Tibial artery (tissue), 4 donors: ENCODE results near the gene HTR4.

Source experiments
- DNase-seq, 2 donors: peaks; one replicate each; pipeline ENCODE4 v3.0.0-alpha.2; 2019
- H3K27ac ChIP-seq, 2 donors: fragments of 200-600 bp; sonication (generic) in 1 of 2; 1 replicate in 1 of 2; 2 replicates in 1 of 2; pipeline ENCODE4 v1.5.1; 2018 to 2019; ENCODE audit warnings: mild to moderate bottlenecking in 1 of 2
- H3K27me3 ChIP-seq, 2 donors: fragments of 200-600 bp; sonication (generic) in 1 of 2; one replicate each; pipeline versions ENCODE4 v1.5.1 to v1.6.0; 2016 to 2019
- H3K36me3 ChIP-seq, 3 donors: fragments of 200-600 bp; sonication (generic) in 2 of 3; one replicate each; pipeline ENCODE4 v1.5.1; 2016 to 2019; ENCODE audit warnings: mild to moderate bottlenecking in 2 of 3
- H3K4me1 ChIP-seq, 4 donors: fragments of 200-600 bp; sonication (generic) in 2 of 4; 1 replicate in 3 of 4; 2 replicates in 1 of 4; pipeline ENCODE4 v1.5.1; 2016 to 2019
- H3K4me3 ChIP-seq, 2 donors: fragments of 200-600 bp; sonication (generic) in 1 of 2; 1 replicate in 1 of 2; 2 replicates in 1 of 2; pipeline ENCODE4 v1.5.1; 2018 to 2019; ENCODE audit warnings: mild to moderate bottlenecking in 2 of 2
- H3K9me3 ChIP-seq, 3 donors: fragments of 200-600 bp; sonication (generic) in 1 of 3; one replicate each; pipeline ENCODE4 v1.5.1; 2016 to 2019
- CTCF ChIP-seq, 2 experiments: fragments of 200-600 bp in 1 of 2; fragments of 450-650 bp in 1 of 2; IDR thresholded peaks; one replicate each; pipeline ENCODE4 v1.5.1; 2017 to 2019; ENCODE audit warnings: antibody characterized with exemption in 2 of 2, mild to moderate bottlenecking in 1 of 2, moderate library complexity in 1 of 2
- intact Hi-C: fragments of 100-400 bp; cut with DNase I; formaldehyde crosslinking; loops from one replicate; pipeline ENCODE4 v1.15.0; 2023; ENCODE audit warnings: low total_unique reads

Gene HTR4

GRCh38 chr5:148492351-148492750 is 162.0 kb downstream of the HTR4 start:
- intact Hi-C loops, result no loop called here

DNA sequence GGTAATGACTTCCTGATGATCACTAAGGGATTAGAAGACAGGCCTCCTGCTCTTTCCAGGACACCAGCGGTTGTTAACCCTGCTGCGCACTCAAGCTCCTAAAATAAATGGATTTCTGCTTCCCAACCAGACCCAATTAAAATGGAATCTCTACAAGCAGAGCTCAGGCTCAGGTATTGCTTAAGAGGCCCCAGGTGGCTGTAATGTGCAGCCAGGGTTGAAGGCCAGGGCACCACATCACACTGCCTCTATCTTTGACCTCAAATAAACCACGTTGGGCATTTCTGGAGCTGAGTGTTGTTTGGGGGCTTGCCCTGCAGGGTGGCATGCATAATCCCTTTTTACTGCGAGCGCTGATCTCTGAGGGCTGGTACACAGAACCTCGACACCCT is 162.5 kb downstream of the HTR4 start:
- intact Hi-C loops, result no loop called here
- Histone ChIP-seq H3K4me1 (peaks cover 0 to 9% (median 0%) of the 10 kb centered on the region in 4 donors), H3K9me3 (no peaks in the 10 kb centered on the region), H3K27me3 (no peaks in the 10 kb centered on the region), H3K36me3 (no peaks in the 10 kb centered on the region), H3K27ac (no peak overlapping the region), H3K4me3 (no peak overlapping the region)
- DNase-seq, result no peak
- no peak for TF ChIP-seq CTCF (IDR thresholded peaks at IDR 0.05)

More at GRCh38 chr5:148492351-148492750, 162.0 kb downstream of the HTR4 start:
- Histone ChIP-seq H3K4me3 (no peak overlapping the region), H3K27me3 (no peaks in the 10 kb centered on the region), H3K36me3 (no peaks in the 10 kb centered on the region), H3K4me1 (peaks cover 0 to 9% (median 0%) of the 10 kb centered on the region in 4 donors), H3K27ac (no peak overlapping the region), H3K9me3 (no peaks in the 10 kb centered on the region)
- no peak for TF ChIP-seq CTCF (IDR thresholded peaks at IDR 0.05)
- no peak for DNase-seq

DNA sequence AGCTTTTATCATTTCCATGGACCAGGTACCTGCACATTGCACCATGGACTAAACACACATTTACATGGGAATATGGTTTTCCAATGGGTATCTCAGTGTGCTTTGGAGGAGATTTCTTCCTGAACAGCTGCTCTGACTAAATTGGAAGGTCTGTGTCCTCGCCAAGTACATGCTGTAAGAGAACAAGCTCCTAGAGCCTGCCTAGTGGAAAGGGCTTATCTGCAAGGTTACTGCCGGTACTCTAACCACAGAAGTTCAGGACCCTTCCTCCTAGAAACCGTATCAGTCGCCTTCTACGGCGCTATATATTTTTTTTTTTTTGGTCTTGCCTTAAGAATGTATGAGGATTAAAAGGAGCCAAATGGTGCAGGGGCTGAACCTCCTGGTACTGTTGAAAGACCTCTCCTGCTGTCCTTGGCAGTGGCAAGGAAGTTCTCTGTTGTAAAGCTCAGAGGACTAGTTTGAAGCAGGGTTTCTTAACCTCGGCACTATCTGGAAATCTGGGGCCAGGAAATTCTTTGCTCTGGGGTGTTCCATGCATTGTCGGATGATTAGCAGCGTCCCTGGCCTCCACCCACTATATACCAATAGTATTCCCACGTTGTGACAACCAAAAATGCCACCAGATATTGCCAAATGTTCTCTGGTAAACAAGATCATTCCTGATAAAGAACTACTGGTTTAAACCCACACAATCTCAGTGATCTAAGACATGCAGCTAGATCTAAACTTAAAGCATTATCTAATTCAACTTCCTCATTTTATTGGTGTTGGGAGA is 163.1 kb downstream of the HTR4 start:
- intact Hi-C loops, result no loop called here
- H3K27ac ChIP-seq, result no peak overlapping the region
- H3K27me3 ChIP-seq, result no peaks in the 10 kb centered on the region
- H3K4me3 ChIP-seq, result no peak overlapping the region
- no peak for DNase-seq
- no peaks in the 10 kb centered on the region for H3K9me3 ChIP-seq
- H3K4me1 ChIP-seq, result peaks cover 0 to 9% (median 0%) of the 10 kb centered on the region in 4 donors
- H3K36me3 ChIP-seq, result no peaks in the 10 kb centered on the region
- no peak for TF ChIP-seq CTCF (IDR thresholded peaks at IDR 0.05)

- H3K27me3 ChIP-seq, result no peaks in the 10 kb centered on the region
- H3K36me3 ChIP-seq, result no peaks in the 10 kb centered on the region
- TF ChIP-seq CTCF (IDR thresholded peaks at IDR 0.05), result no peak
- no peaks in the 10 kb centered on the region for H3K9me3 ChIP-seq
- no peak overlapping the region for H3K4me3 ChIP-seq
- DNase-seq, result no peak
- H3K27ac ChIP-seq, result no peak overlapping the region
- peaks cover 0 to 9% (median 0%) of the 10 kb centered on the region in 4 donors for H3K4me1 ChIP-seq
- intact Hi-C loops, result no loop called here
Measured at GRCh38 chr5:148488757-148489156, 165.6 kb downstream of the HTR4 start.

DNA sequence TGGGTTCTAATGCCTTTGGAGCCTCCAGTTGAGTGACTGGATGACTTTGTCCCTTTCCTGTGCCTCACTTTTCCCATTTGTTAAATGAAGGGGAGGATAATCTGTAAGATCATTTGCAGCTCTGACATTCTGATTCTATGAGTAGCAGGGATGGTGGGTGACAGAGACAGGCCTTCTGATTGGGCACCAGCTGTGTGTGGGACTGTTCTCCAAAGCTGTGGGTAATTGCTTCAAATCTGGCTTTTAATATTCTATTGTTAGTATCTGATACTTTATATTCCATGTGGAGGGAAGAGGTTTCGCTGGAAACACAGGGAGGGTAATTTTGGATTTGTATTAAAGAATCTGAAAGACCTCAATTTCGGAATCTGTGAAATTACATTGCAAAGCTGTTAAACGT is 167.9 kb downstream of the HTR4 start:
- TF ChIP-seq CTCF (IDR thresholded peaks at IDR 0.05), result no peak
- Histone ChIP-seq H3K27ac (no peak overlapping the region), H3K36me3 (no peaks in the 10 kb centered on the region), H3K9me3 (no peaks in the 10 kb centered on the region), H3K27me3 (no peaks in the 10 kb centered on the region), H3K4me3 (no peak overlapping the region), H3K4me1 (peaks cover 0 to 5% (median 0%) of the 10 kb centered on the region in 4 donors)
- intact Hi-C loops, result no loop called here
- no peak for DNase-seq
